SU-DHL-6 (cell line): ENCODE data around the gene CLASP1.
"Not testable (repeated sequence)": the region's sequence is repeated elsewhere in the genome, so short reads cannot be mapped to it uniquely, and the experiment has no call there.

ENCODE experiments used
- H2AFZ ChIP-seq: fragments of 200-600 bp; sonication (generic); 2 replicates; pipeline ENCODE4 v1.6.1; 2014; ENCODE audit warnings: low read depth, mild to moderate bottlenecking, moderate library complexity, mixed read lengths, antibody characterized with exemption, low read length; ENCODE audit not compliant: severe bottlenecking
- H3F3A ChIP-seq: fragments of 200-600 bp; shearing (Covaris generic); 2 replicates; pipeline ENCODE4 v1.6.0; 2016; ENCODE audit warnings: antibody characterized with exemption, mild to moderate bottlenecking; ENCODE audit not compliant: insufficient read depth
- H3K27ac ChIP-seq: fragments of 200-600 bp; sonication (generic); 2 replicates; pipeline ENCODE4 v1.5.1; 2016; ENCODE audit warnings: low read depth, mild to moderate bottlenecking, low read length, moderate library complexity, mixed read lengths
- H3K27me3 ChIP-seq: fragments of 200-600 bp; sonication (generic), shearing (Covaris generic); 2 replicates; pipeline ENCODE4 v1.6.0; 2014; ENCODE audit warnings: mild to moderate bottlenecking, low read length
- H3K36me3 ChIP-seq: fragments of 200-600 bp; sonication (generic); 2 replicates; pipeline ENCODE4 v1.6.1; 2014; ENCODE audit warnings: mild to moderate bottlenecking, low read length, mixed read lengths
- H3K4me2 ChIP-seq: fragments of 300-600, 200-600 bp; shearing (Covaris generic), sonication (generic); 2 replicates; pipeline ENCODE4 v1.6.0; 2014; ENCODE audit warnings: low read length, low read depth, mild to moderate bottlenecking; ENCODE audit not compliant: poor library complexity, severe bottlenecking
- H3K4me3 ChIP-seq: fragments of 200-600 bp; sonication (generic); 2 replicates; pipeline ENCODE4 v1.5.1; 2014; ENCODE audit warnings: antibody characterized with exemption, low read length, mild to moderate bottlenecking, mixed read lengths; ENCODE audit not compliant: insufficient read depth, poor library complexity, severe bottlenecking
- H3K79me2 ChIP-seq: fragments of 200-600 bp; sonication (generic); 2 replicates; pipeline ENCODE4 v1.6.1; 2014; ENCODE audit warnings: mild to moderate bottlenecking, low read length, moderate library complexity; ENCODE audit not compliant: insufficient read depth
- H3K9ac ChIP-seq: fragments of 200-600 bp; sonication (generic); 2 replicates; pipeline ENCODE4 v1.7.0; 2014; ENCODE audit warnings: mild to moderate bottlenecking, low read length
- H3K9me2 ChIP-seq: fragments of 200-600 bp; sonication (generic); replicated peaks from 2 replicates; pipeline ENCODE4 v1.6.1; 2014; ENCODE audit warnings: low read length; ENCODE audit not compliant: insufficient read depth
- H3K9me3 ChIP-seq: fragments of 200-600 bp; sonication (generic); 2 replicates; pipeline ENCODE4 v1.6.1; 2014; ENCODE audit warnings: low read length, mixed read lengths; ENCODE audit not compliant: insufficient read depth
- H4K20me1 ChIP-seq: fragments of 200-600 bp; sonication (generic); 2 replicates; pipeline ENCODE4 v1.6.1; 2014; ENCODE audit warnings: low read depth, mild to moderate bottlenecking, antibody characterized with exemption, low read length, moderate library complexity, mixed read lengths
- CTCF ChIP-seq: fragments of 200-600 bp; sonication (generic); IDR thresholded peaks from one replicate; pipeline ENCODE4 v1.5.1; 2017; ENCODE audit warnings: antibody characterized with exemption, mild to moderate bottlenecking, low read length, moderate library complexity; ENCODE audit not compliant: insufficient read depth, poor library complexity, severe bottlenecking
- EZH2phosphoT487 ChIP-seq: fragments of 200-600 bp; sonication (generic), shearing (Covaris generic); conservative IDR thresholded peaks from 2 replicates; pipeline ENCODE4 v1.6.1; 2018; ENCODE audit warnings: mild to moderate bottlenecking, antibody characterized with exemption, low read length, moderate library complexity, mixed read lengths

CLASP1 gene

GRCh38 chr2:121696410-121696930, 47.2 kb upstream of the CLASP1 start:
- H3K9ac ChIP-seq = no peak overlapping the region
- H3K9me3 ChIP-seq = no peaks in the 10 kb centered on the region
- no peaks in the 10 kb centered on the region for H3K9me2 ChIP-seq
- H3K4me3 ChIP-seq = no peak overlapping the region
- no peaks in the 10 kb centered on the region for H3F3A ChIP-seq
- no peaks in the 10 kb centered on the region for H3K27me3 ChIP-seq
- no peaks in the 10 kb centered on the region for H3K36me3 ChIP-seq
- no peak overlapping the region for H3K4me2 ChIP-seq
- no peaks in the 10 kb centered on the region for H4K20me1 ChIP-seq
- no peak overlapping the region for H2AFZ ChIP-seq
- no peak for TF ChIP-seq EZH2phosphoT487
- TF ChIP-seq CTCF = no peak
- no peaks in the 10 kb centered on the region for H3K79me2 ChIP-seq
- H3K27ac ChIP-seq = no peak overlapping the region

- H3K4me2 ChIP-seq = no peak overlapping the region
- H3F3A ChIP-seq = no peaks in the 10 kb centered on the region
- no peak overlapping the region for H3K27ac ChIP-seq
- no peaks in the 10 kb centered on the region for H3K9me3 ChIP-seq
- H3K27me3 ChIP-seq = no peaks in the 10 kb centered on the region
- H3K36me3 ChIP-seq = no peaks in the 10 kb centered on the region
- H3K9me2 ChIP-seq = no peaks in the 10 kb centered on the region
- H4K20me1 ChIP-seq = no peaks in the 10 kb centered on the region
- TF ChIP-seq EZH2phosphoT487 (no peak), CTCF (no peak)
- H3K9ac ChIP-seq = no peak overlapping the region
- no peak overlapping the region for H2AFZ ChIP-seq
- no peaks in the 10 kb centered on the region for H3K79me2 ChIP-seq
- H3K4me3 ChIP-seq = no peak overlapping the region
Measured at GRCh38 chr2:121695171-121695451, 45.8 kb upstream of the CLASP1 start.

GRCh38 chr2:121694398-121695170, 45.3 kb upstream of the CLASP1 start:
- Histone ChIP-seq H3K4me3 (no peak overlapping the region), H4K20me1 (no peaks in the 10 kb centered on the region), H3K79me2 (no peaks in the 10 kb centered on the region), H2AFZ (no peak overlapping the region), H3F3A (no peaks in the 10 kb centered on the region), H3K9me2 (no peaks in the 10 kb centered on the region), H3K36me3 (no peaks in the 10 kb centered on the region), H3K27ac (no peak overlapping the region), H3K4me2 (no peak overlapping the region), H3K9ac (no peak overlapping the region), H3K27me3 (no peaks in the 10 kb centered on the region), H3K9me3 (no peaks in the 10 kb centered on the region)
- no peak for TF ChIP-seq CTCF
- no peak for TF ChIP-seq EZH2phosphoT487

- H3K9me2 ChIP-seq, H2AFZ ChIP-seq: not testable (repeated sequence)
Measured at GRCh38 chr2:121690572-121690971, 41.3 kb upstream of the CLASP1 start.

More at GRCh38 chr2:121690572-121690971, 41.3 kb upstream of the CLASP1 start:
- H3K27me3 ChIP-seq, H3K36me3 ChIP-seq, H4K20me1 ChIP-seq, H3K9ac ChIP-seq, H3K79me2 ChIP-seq, H3K4me2 ChIP-seq, H3K9me3 ChIP-seq, H3F3A ChIP-seq, H3K4me3 ChIP-seq, H3K27ac ChIP-seq: not testable (repeated sequence)
